ENCODE measurements around the gene OR52K2.
"Not testable (repeated sequence)": the region's sequence is repeated elsewhere in the genome, so short reads cannot be mapped to it uniquely, and the experiment has no call there.

OR52K2 gene

GRCh38 chr11:4448995-4449394 is at the start of gene OR52K2:
TSS of gene OR52K2 (plus strand) at chr11:4449295. CDS start at chr11:4449340, 45 bp downstream.
- no peaks in the 10 kb centered on the region for H3K27me3 ChIP-seq (ENCODE audit: low read depth, low read length)

GRCh38 chr11:4406206-4406605 is 42.9 kb upstream of the OR52K2 start:
- not testable (repeated sequence) for H3K27me3 ChIP-seq (ENCODE audit: low read depth, low read length); H3K4me1 ChIP-seq (ENCODE audit: control insufficient read depth in 1 of 2, insufficient read depth in 2 of 2, low read length in 2 of 2); H3K36me3 ChIP-seq (ENCODE audit: control insufficient read depth in 1 of 2, insufficient read depth in 2 of 2, low read length in 2 of 2); H3K27ac ChIP-seq (ENCODE audit: low read length); H3K9me3 ChIP-seq (ENCODE audit: control insufficient read depth in 1 of 2, low read length in 2 of 2); H3K4me3 ChIP-seq (ENCODE audit: low read depth in 1 of 2, low read length in 2 of 2)

More at GRCh38 chr11:4448995-4449394, at the start of gene OR52K2:
- H3K4me1 ChIP-seq (ENCODE audit: control insufficient read depth in 1 of 2, insufficient read depth in 2 of 2, low read length in 2 of 2), result no peaks in the 10 kb centered on the region
- no peaks in the 10 kb centered on the region for H3K36me3 ChIP-seq (ENCODE audit: control insufficient read depth in 1 of 2, insufficient read depth in 2 of 2, low read length in 2 of 2)
- H3K9me3 ChIP-seq (ENCODE audit: control insufficient read depth in 1 of 2, low read length in 2 of 2), result no peaks in the 10 kb centered on the region
- no peak within 1 kb of the TSS for H3K4me3 ChIP-seq (ENCODE audit: low read depth in 1 of 2, low read length in 2 of 2)
- no peak within 1 kb of the TSS for H3K27ac ChIP-seq (ENCODE audit: low read length)

GRCh38 chr11:4416306-4416705 is 32.8 kb upstream of the OR52K2 start:
- H3K4me1 ChIP-seq (ENCODE audit: control insufficient read depth in 1 of 2, insufficient read depth in 2 of 2, low read length in 2 of 2), result no peaks in the 10 kb centered on the region
- H3K27me3 ChIP-seq (ENCODE audit: low read depth, low read length), result no peaks in the 10 kb centered on the region
- H3K27ac ChIP-seq (ENCODE audit: low read length), result no peak overlapping the region
- H3K4me3 ChIP-seq (ENCODE audit: low read depth in 1 of 2, low read length in 2 of 2), result no peak overlapping the region
- H3K36me3 ChIP-seq (ENCODE audit: control insufficient read depth in 1 of 2, insufficient read depth in 2 of 2, low read length in 2 of 2), result no peaks in the 10 kb centered on the region
- H3K9me3 ChIP-seq (ENCODE audit: control insufficient read depth in 1 of 2, low read length in 2 of 2), result no peaks in the 10 kb centered on the region

GRCh38 chr11:4416816-4417215 is 32.3 kb upstream of the OR52K2 start:
- no peaks in the 10 kb centered on the region for H3K9me3 ChIP-seq (ENCODE audit: control insufficient read depth in 1 of 2, low read length in 2 of 2)
- H3K27ac ChIP-seq (ENCODE audit: low read length), result no peak overlapping the region
- no peaks in the 10 kb centered on the region for H3K27me3 ChIP-seq (ENCODE audit: low read depth, low read length)
- H3K36me3 ChIP-seq (ENCODE audit: control insufficient read depth in 1 of 2, insufficient read depth in 2 of 2, low read length in 2 of 2), result no peaks in the 10 kb centered on the region
- no peak overlapping the region for H3K4me3 ChIP-seq (ENCODE audit: low read depth in 1 of 2, low read length in 2 of 2)
- H3K4me1 ChIP-seq (ENCODE audit: control insufficient read depth in 1 of 2, insufficient read depth in 2 of 2, low read length in 2 of 2), result no peaks in the 10 kb centered on the region

- H3K4me1 ChIP-seq (ENCODE audit: control insufficient read depth in 1 of 2, insufficient read depth in 2 of 2, low read length in 2 of 2), result no peaks in the 10 kb centered on the region
- no peak overlapping the region for H3K4me3 ChIP-seq (ENCODE audit: low read depth in 1 of 2, low read length in 2 of 2)
- no peaks in the 10 kb centered on the region for H3K36me3 ChIP-seq (ENCODE audit: control insufficient read depth in 1 of 2, insufficient read depth in 2 of 2, low read length in 2 of 2)
- H3K27ac ChIP-seq (ENCODE audit: low read length), result no peak overlapping the region
- no peaks in the 10 kb centered on the region for H3K27me3 ChIP-seq (ENCODE audit: low read depth, low read length)
- no peaks in the 10 kb centered on the region for H3K9me3 ChIP-seq (ENCODE audit: control insufficient read depth in 1 of 2, low read length in 2 of 2)
Measured at GRCh38 chr11:4418403-4418802, 30.7 kb upstream of the OR52K2 start.

- H3K27me3 ChIP-seq (ENCODE audit: low read depth, low read length), result no peaks in the 10 kb centered on the region
- no peak overlapping the region for H3K4me3 ChIP-seq (ENCODE audit: low read depth in 1 of 2, low read length in 2 of 2)
- H3K4me1 ChIP-seq (ENCODE audit: control insufficient read depth in 1 of 2, insufficient read depth in 2 of 2, low read length in 2 of 2), result no peaks in the 10 kb centered on the region
- no peaks in the 10 kb centered on the region for H3K9me3 ChIP-seq (ENCODE audit: control insufficient read depth in 1 of 2, low read length in 2 of 2)
- H3K27ac ChIP-seq (ENCODE audit: low read length), result no peak overlapping the region
- H3K36me3 ChIP-seq (ENCODE audit: control insufficient read depth in 1 of 2, insufficient read depth in 2 of 2, low read length in 2 of 2), result no peaks in the 10 kb centered on the region
Measured at GRCh38 chr11:4430051-4430450, 19.0 kb upstream of the OR52K2 start.

- no peaks in the 10 kb centered on the region for H3K9me3 ChIP-seq (ENCODE audit: control insufficient read depth in 1 of 2, low read length in 2 of 2)
- no peak overlapping the region for H3K27ac ChIP-seq (ENCODE audit: low read length)
- no peak overlapping the region for H3K4me3 ChIP-seq (ENCODE audit: low read depth in 1 of 2, low read length in 2 of 2)
- H3K4me1 ChIP-seq (ENCODE audit: control insufficient read depth in 1 of 2, insufficient read depth in 2 of 2, low read length in 2 of 2), result no peaks in the 10 kb centered on the region
- no peaks in the 10 kb centered on the region for H3K27me3 ChIP-seq (ENCODE audit: low read depth, low read length)
- H3K36me3 ChIP-seq (ENCODE audit: control insufficient read depth in 1 of 2, insufficient read depth in 2 of 2, low read length in 2 of 2), result no peaks in the 10 kb centered on the region
Measured at GRCh38 chr11:4433856-4434255, 15.2 kb upstream of the OR52K2 start.

- no peaks in the 10 kb centered on the region for H3K27me3 ChIP-seq (ENCODE audit: low read depth, low read length)
- H3K9me3 ChIP-seq (ENCODE audit: control insufficient read depth in 1 of 2, low read length in 2 of 2), result no peaks in the 10 kb centered on the region
- H3K36me3 ChIP-seq (ENCODE audit: control insufficient read depth in 1 of 2, insufficient read depth in 2 of 2, low read length in 2 of 2), result no peaks in the 10 kb centered on the region
- no peaks in the 10 kb centered on the region for H3K4me1 ChIP-seq (ENCODE audit: control insufficient read depth in 1 of 2, insufficient read depth in 2 of 2, low read length in 2 of 2)
- no peak overlapping the region for H3K4me3 ChIP-seq (ENCODE audit: low read depth in 1 of 2, low read length in 2 of 2)
- no peak overlapping the region for H3K27ac ChIP-seq (ENCODE audit: low read length)
Measured at GRCh38 chr11:4436411-4436810, 12.7 kb upstream of the OR52K2 start.

- Histone ChIP-seq H3K4me3 (ENCODE audit: low read depth in 1 of 2, low read length in 2 of 2) (no peak overlapping the region), H3K36me3 (ENCODE audit: control insufficient read depth in 1 of 2, insufficient read depth in 2 of 2, low read length in 2 of 2) (no peaks in the 10 kb centered on the region), H3K27ac (ENCODE audit: low read length) (no peak overlapping the region), H3K27me3 (ENCODE audit: low read depth, low read length) (no peaks in the 10 kb centered on the region), H3K4me1 (ENCODE audit: control insufficient read depth in 1 of 2, insufficient read depth in 2 of 2, low read length in 2 of 2) (no peaks in the 10 kb centered on the region), H3K9me3 (ENCODE audit: control insufficient read depth in 1 of 2, low read length in 2 of 2) (no peaks in the 10 kb centered on the region)
Measured at GRCh38 chr11:4441515-4441914, 7.6 kb upstream of the OR52K2 start.

- no peaks in the 10 kb centered on the region for H3K4me1 ChIP-seq (ENCODE audit: control insufficient read depth in 1 of 2, insufficient read depth in 2 of 2, low read length in 2 of 2)
- no peaks in the 10 kb centered on the region for H3K27me3 ChIP-seq (ENCODE audit: low read depth, low read length)
- no peak overlapping the region for H3K4me3 ChIP-seq (ENCODE audit: low read depth in 1 of 2, low read length in 2 of 2)
- H3K9me3 ChIP-seq (ENCODE audit: control insufficient read depth in 1 of 2, low read length in 2 of 2), result no peaks in the 10 kb centered on the region
- H3K36me3 ChIP-seq (ENCODE audit: control insufficient read depth in 1 of 2, insufficient read depth in 2 of 2, low read length in 2 of 2), result no peaks in the 10 kb centered on the region
- no peak overlapping the region for H3K27ac ChIP-seq (ENCODE audit: low read length)
Measured at GRCh38 chr11:4443232-4443891, 5.7 kb upstream of the OR52K2 start.

- H3K36me3 ChIP-seq (ENCODE audit: control insufficient read depth in 1 of 2, insufficient read depth in 2 of 2, low read length in 2 of 2), result no peaks in the 10 kb centered on the region
- no peaks in the 10 kb centered on the region for H3K27me3 ChIP-seq (ENCODE audit: low read depth, low read length)
Measured at GRCh38 chr11:4453118-4453517, 4.0 kb downstream of the OR52K2 start.

GRCh38 chr11:4454021-4454420 is 4.9 kb downstream of the OR52K2 start:
- Histone ChIP-seq H3K27me3 (ENCODE audit: low read depth, low read length) (no peaks in the 10 kb centered on the region), H3K27ac (ENCODE audit: low read length) (no peak overlapping the region), H3K4me3 (ENCODE audit: low read depth in 1 of 2, low read length in 2 of 2) (no peak overlapping the region), H3K36me3 (ENCODE audit: control insufficient read depth in 1 of 2, insufficient read depth in 2 of 2, low read length in 2 of 2) (no peaks in the 10 kb centered on the region), H3K4me1 (ENCODE audit: control insufficient read depth in 1 of 2, insufficient read depth in 2 of 2, low read length in 2 of 2) (no peaks in the 10 kb centered on the region), H3K9me3 (ENCODE audit: control insufficient read depth in 1 of 2, low read length in 2 of 2) (no peaks in the 10 kb centered on the region)

More at GRCh38 chr11:4453118-4453517, 4.0 kb downstream of the OR52K2 start:
- no peak overlapping the region for H3K4me3 ChIP-seq (ENCODE audit: low read depth in 1 of 2, low read length in 2 of 2)
- H3K4me1 ChIP-seq (ENCODE audit: control insufficient read depth in 1 of 2, insufficient read depth in 2 of 2, low read length in 2 of 2), result no peaks in the 10 kb centered on the region
- H3K9me3 ChIP-seq (ENCODE audit: control insufficient read depth in 1 of 2, low read length in 2 of 2), result no peaks in the 10 kb centered on the region
- no peak overlapping the region for H3K27ac ChIP-seq (ENCODE audit: low read length)
